Stimulated activated CD4-positive, alpha-beta T cell treated with anti-CD3 and anti-CD28 coated beads, Interleukin-1b, Interleukin-23, amount 100 ng/mL, for 1 hour (primary cell): Measurements from ENCODE around the gene AKR1B15.
"Not testable (repeated sequence)": the region's sequence is repeated elsewhere in the genome, so short reads cannot be mapped to it uniquely, and the experiment has no call there.

Experiments
- DNase-seq, 2 donors: peaks; one replicate each; pipeline ENCODE4 v3.0.0-alpha.2; 2020; ENCODE audit warnings: low read depth in 2 of 2

The AKR1B15 gene

DNA sequence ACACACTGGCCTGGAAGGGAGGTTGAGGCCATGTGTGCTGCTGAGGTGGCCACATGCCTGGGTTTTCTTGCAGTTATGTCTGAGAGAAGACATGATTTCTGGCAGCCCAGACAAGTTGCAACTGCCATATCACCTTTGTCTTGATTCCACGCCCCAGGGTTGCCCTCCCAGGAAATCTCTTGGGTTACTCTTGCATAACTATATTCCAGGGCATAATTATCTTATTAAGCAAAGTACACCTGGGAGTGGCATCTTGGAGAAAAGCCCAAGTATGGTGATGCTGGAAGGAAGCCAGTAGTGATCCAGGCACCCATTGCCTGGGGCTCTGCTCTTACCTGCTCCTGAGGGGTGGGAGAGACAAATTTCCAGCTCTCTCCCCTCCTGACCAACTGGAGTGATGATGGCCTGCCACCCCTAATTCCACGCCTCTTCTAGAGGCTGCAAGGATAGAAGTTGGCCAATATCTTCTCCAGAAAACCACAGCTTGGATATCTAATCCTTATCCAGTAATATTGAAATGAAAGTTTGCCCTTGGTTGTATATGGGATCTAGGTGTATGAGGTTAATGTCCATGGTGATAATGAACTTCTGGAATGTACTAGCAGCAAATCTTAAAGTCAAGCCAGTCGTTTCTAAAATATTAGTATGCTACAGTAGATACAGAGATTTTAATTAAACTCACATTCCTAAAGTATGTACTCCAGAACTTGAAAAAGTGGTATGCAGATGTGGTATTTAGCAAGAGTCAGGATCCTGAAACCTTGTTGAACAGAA is 16.5 kb upstream of the AKR1B15 start:
- no peak for DNase-seq

DNA sequence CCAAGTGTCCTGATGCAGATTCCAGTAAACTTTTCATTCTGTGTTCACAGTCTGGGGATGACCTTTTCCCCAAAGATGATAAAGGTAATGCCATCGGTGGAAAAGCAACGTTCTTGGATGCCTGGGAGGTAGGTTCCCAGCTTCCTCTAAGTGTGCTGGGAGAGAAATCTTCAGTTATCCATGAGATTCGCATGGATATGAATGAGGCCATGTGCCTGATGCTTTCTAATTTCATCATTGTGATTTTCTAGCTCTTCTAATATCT is 16.0 kb upstream of the AKR1B15 start:
- no peak for DNase-seq

DNA sequence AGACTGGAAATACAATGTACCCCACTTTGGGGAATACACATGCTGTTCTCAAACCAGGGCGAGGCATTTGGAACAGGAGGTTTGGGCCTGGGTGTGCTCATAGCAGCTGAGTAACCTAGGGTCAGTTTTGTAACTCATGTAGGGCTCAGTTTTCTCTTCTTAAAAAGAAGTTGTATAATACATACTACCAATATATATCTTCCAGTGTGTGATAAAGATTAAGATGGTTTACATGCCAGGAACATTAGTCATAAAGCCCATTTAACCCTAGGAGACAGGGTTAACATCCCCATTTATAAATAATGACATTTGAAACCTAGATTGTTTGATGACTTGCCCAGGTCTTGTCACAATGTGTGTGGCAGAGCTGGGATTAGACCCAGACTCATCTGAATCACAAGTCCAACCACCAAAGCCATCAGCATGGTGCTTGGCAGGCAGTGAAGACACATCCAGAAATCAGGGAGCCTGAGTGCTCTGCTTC is 15.6 kb upstream of the AKR1B15 start:
- no peak for DNase-seq

DNA sequence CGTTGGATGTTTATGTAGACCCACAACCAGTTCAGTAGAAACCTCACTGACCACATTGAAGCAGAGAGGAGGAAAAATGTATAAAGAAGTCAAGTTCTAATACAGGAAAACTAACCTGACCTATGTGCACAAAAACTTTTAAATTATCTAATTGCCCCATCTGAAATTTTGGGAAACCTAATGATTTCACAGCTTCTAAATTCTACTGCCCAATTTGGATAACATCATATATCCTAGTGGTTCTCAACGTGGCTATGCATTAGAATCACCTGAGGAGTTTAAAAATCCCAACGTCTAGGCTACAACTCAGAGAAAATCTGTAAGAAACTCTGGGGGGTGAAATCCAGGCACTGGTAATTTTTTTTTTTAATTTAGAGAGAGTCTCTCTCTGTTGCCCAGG is 14.3 kb upstream of the AKR1B15 start:
- DNase-seq, result no peak

DNA sequence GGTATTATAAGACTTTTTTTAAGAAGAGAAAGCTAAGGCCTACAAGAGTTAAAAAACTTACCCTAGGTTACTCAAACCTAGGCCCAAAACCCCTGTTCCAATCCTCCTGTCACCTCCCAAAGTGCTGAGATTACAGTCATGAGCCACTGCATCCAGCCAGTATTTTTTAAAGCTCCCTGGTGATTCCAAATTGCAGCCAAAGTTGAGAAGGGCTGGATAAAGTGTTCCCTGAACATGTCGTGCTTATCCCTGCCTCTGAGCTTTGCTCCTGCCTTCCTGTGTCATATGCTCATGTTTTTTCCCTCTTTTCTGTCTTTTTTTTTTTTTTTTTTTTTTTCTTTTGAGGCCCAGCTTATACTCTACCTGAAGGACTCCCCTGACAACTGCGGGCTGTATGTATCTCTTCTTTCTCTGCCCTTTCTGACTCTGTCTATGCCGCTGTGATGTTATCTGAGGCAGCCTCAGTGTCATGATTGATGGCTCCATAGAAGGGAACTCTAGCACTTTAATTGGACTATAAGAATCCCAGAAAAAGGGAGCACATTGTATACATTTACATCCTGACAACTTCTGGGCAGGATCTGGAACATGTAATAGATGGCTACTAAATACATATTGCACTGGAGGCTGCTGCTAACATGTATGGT is 13.5 kb upstream of the AKR1B15 start:
- no peak for DNase-seq

DNA sequence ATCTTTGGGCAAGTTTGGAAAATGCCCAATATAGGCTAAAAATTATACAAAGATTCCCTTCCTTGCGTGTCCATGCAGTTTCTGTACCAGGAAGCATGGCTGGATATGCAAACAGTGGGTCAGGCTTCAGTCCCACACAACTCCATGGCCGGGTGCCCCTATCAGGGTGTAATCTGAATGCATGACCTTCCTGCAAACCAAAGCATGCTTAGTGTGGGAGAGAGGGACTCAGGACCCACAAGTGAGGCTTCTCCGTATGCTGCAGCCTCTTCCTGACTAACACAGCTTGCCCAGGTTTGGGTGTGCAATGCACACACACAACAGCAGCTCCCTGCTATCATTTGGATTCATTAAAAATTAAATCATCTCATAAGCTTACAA is 13.0 kb upstream of the AKR1B15 start:
- no peak for DNase-seq

DNA sequence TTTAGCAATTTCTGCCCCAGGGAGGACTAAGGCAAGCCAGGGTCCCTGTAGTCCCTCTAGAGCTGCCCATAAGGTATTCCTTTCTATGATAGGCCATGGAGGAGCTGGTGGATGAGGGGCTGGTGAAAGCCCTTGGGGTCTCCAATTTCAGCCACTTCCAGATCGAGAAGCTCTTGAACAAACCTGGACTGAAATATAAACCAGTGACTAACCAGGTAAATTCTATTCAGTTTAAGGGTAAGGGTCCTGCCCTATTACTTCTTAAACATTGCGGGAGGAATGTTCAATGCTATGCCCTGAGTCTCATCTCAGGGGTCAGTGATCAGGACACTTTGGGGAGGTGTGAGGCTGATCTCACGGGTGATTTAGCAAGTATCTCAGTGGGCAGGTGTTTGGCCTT is 12.4 kb upstream of the AKR1B15 start:
- not testable (repeated sequence) for DNase-seq

DNA sequence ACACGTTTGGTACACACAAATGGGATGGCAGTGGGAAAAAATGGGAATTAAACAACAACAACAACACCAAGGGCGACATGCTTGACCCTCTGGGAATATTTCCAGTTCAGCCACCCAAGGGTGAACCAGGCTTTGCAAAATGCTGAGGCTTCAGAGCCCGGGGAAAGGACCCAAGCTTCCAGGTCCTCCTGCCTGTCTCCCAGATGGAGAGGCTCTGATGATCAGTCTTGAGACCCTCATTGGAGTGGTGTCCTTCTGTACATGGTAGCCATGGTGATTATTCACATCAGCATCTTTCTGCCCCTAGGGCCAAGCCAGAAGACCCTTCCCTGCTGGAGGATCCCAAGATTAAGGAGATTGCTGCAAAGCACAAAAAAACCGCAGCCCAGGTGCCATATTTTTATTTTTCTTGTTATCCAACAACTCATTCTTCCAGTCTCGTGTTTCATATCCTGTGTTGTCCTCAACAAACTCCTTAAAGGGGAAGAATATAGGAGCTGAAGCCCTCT is 11.6 kb upstream of the AKR1B15 start:
- not testable (repeated sequence) for DNase-seq

DNA sequence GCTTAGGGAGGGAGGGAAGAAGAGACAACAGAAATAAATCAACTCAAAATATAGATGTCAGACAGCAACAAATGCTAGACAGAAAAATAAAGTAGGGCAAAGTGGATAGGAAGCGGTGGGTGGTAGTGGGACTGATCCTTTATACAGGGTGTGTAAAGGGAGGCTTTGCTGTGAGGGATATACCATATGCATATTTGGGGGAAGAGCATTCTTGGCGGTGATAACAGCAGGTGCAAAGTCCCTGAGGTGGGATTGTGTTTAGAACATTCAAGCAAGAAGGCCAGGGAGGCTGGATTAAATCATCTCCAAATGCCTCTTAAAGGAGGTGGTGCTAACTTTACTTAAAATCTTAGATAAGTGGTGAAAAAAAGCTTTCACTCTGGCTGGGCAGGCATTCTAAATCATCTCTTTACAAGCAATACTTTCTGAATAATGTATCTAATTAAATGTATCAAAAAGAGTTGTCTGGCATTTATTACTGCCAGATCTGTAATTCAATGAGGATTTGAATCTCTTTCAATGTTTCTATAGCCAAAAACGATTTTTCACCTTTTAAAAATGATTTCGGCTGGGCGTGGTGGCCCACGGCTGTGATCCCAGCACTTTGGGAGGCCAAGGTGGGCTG is 9.4 kb upstream of the AKR1B15 start:
- no peak for DNase-seq

DNA sequence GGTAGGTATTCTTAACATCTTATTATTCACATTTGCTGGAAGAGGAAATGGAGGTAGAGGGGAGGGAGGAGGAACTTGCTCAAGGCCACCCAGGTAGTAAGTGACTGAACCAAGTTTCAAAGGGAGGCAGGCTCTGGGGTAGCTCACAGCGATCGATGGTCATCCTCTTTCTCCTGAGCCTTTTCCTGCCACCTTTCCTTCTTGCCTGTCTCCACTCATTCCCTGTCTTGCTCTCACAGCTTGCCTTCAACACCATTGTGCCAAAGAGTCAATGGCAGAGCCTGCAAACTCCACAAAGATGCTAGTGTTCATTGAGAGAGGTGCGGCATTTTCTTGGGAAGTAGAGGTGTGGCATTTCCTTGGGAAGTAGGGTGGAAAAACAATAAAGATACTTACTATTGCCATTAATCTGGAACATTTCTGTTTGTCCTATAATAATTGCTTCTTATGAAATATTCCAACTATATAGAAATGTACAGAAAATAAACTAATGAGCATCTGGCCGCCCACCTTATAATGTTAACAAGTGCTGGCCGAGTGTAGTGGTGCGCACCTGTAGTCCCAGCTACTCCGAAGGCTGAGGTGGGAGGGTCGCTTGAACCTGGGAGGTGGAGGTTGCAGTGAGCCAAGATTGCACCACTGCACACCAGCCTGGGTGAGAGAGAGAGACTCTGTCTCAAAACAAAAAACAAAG is 7.3 kb upstream of the AKR1B15 start:
- not testable (repeated sequence) for DNase-seq

DNA sequence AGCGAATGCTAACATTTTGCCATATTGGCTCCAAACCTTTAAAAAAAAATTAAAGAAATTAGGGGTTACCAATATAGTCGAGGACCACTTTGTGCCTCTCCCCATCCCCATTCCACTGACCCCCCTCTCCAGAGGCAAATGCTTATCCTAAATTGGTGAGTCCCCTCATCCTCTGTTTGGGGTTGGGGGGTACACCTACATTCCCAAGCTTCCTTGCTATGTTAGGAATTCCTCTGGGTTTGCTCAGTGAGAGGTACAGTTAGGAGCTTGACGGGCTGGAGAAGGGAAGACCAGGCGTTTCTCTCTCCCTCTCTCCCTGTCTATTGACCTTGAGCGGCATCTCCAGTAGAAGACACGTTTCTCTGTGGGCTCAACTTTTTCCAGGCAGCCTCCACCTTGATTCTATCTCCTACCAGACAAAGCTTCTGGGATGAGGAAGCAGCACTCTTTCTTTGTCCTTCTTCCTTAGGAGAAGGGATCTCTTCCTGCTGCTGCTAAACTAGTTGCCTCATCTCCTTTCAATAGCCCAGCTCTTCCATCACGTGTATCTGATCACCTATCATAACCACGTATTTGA is 6.6 kb upstream of the AKR1B15 start:
- no peak for DNase-seq

DNA sequence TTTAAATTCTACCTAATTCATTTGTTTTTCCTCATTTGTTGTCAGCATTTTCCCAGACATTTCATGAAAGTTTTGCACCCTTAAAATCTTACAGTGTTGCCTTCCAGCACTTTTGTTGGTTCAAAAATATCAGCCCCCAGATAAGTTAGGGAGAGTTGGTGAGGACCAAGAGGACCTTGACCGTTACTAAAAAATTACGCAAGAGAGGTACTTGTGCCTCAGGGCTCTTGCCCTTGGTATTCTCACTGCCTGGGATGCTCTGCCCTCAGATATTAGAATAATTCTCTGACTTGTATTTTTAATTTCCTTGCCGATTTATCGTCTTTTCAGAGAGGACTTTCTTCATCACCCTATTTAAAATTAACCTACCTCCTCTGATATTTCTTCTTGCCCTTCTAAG is 3.5 kb upstream of the AKR1B15 start:
- DNase-seq, result no peak

DNA sequence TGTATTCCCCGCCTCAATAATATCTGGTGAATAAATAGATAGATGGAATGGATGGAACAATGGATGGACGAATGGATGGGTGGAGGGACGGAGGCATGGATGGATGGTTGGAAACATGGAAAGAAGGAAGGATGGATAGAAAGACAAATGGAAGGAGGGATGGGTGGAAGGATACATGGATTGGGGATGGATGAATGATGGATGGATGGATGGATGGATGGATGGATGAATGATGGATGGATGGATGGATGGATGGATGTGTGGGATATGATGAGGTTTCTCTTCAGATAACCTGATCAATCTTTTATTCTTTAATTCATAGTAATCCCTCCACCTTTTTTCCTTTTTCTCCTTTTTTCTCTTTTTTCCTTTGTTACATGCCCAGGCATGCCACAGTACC is 3.0 kb upstream of the AKR1B15 start:
- DNase-seq, result no peak

DNA sequence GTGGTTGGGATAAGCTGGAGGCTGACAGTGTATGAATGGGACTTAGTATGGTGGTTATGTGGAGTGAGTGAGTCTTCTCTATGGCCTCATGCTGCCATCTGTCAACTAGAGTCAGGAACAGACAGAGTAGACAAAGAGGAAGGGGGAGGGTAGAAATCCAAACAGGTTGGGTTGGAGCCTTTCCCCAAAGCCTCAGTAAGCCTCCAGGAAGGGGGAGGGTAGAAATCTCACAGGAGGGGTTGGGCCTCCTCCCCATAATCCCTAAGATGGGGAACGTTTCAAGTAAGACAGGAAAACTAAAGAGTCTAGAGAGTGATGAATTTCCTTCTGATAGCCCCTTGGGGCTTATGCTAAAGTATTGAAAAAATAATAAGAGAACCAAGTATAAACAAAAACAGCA is 2.0 kb upstream of the AKR1B15 start:
- no peak for DNase-seq

DNA sequence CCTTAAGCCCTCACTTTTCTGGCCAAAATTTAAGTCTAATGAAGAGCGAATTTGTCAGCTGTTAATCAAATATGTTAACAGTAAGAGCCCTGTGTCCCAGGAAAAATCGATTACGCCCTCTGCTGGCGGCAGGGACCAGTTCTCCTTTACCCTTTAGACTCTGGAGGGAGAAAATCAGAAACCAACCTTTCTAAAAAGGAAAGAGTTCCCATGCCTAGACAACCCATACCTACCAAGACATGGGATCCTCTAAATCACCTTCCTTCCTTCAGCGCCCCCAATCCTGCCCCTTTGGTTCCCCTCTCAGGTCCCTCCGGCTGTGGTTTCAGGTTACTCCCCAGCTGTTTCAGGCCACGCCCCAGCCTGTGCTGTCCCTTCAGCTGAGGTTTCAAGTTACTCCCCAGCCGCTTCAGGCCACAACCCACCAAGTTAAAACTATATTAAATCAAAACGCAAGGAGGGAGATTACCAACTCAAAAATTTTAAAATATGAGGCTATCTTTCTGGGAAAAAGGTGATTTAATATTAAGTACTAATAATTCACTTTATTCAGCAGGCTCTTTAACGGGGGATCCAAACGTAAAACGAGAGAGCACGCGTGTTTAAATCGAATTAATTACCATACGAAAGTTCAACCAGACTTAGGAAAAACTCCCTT is 1.4 kb upstream of the AKR1B15 start:
- DNase-seq, result peak; percentile 37 to 48

DNA sequence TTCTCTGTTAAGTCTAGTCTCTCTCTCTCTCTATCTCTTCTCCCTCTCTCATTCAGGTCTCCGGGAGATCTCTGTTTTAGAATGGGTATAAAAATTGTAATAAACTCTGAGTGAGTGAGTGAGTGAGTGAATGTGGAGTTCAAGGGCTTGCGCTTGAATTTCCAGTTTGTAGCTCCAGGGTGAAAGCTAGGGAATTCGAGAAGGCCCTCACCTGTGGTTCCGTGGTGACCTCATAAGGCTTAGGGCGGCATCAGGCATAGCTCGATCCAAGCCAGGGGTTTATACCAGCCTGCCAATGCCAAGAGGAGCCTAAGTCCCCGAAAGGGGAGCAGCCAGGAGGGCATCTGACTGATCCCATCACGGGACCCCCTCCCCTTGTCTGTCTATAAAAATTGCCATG is 456 bp downstream of the AKR1B15 start:
- DNase-seq, result no peak

DNA sequence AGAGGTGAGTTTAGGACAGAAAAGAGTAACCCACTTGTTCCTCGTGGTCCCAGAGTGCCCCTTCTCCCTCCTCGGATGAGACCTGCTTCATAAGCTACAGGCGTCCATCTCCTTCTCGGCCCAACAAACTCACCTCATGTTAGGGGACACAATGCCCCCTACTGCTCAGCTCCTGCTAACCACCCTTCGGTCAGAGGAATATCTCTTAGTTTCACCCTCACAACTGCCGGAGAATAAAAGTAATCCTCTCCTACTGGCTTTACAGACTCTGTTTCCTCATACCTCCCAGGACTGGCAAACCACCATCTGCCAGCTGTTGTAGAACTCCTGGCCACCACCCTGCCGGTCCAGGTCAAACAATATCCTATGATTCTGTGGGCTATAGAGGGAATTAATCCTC is 3.2 kb downstream of the AKR1B15 start:
- DNase-seq, result no peak

DNA sequence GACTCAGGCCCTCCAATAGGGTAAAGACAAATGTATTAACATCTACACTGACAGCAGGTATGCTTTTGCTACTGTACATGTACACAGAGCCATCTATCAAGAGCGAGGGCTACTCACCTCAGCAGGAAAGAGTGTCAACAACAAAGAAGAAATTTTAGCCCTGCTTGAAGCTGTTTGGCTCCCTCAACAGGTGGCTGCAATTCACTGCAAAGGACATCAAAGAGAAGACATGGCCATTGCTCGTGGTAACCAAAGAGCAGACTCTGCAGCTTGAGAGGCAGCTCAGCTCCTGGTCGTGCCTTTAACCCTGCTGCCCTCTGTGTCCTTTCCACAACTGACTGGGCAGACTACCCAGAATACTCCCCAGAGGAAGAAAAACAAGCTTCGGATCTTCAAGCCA is 5.1 kb downstream of the AKR1B15 start:
- no peak for DNase-seq

DNA sequence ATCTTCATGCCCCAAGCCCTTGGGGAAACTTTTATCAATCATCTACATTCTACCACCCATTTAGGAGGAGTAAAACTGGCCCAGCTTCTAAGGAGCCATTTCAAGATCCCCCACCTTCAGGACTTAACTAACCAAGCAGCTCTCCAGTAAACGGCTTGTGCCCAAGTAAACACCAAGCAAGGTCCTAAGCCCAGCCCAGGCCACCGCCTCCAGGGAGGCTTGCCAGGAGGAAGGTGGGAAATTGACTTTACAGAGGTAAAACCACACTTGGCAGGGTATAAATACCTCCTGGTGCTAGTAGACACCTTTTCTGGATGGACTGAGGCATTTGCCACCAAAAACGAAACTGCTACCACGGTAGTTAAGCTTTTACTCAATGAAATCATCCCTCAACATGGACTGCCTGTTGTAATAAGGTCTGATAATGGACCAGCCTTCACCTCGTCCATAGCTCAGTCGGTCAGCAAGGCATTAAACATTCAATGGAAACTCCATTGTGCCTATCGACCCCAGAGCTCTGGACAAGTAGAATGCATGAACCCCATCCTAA is 5.6 kb downstream of the AKR1B15 start:
- DNase-seq, result no peak

DNA sequence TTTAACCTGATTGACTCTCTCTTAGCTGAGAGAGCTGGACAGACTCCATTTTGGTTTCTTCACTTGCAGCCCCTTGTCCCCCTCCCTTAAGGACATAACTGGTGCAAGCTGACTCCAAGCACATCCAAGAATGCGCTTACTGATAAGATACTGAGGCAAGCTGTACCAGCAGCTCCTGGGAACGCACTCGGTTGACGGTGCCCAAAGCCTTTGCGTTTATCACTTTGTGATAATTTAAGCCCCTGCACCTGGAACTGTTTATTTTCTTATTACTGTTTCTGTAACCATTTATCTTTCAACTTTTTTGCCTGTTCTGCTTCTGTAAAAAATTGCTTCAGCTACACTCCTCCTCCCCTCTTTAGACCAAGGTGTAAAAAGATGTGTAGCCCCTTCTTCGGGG is 8.5 kb downstream of the AKR1B15 start:
- DNase-seq, result no peak

DNA sequence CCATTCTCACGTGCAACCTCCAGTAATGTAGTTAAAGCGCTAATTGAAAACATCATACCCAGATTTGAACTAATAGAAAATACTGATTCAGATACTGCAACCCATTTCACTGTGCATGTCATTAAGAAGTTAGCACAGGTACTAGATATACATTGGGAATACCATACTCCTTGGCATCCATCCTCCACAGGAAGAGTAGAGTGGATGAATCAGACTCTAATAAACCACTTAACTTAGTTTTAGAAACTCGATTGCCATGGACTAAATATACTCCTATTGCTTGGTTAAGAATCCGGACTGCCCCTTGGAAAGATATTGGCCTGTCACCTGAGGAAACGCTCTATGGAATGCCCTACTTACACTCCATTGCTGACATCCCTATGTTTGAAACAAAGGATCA is 9.5 kb downstream of the AKR1B15 start:
- no peak for DNase-seq
